ENCODE measurements around the gene DCTD. TPM values are rescaled to one million over a fixed set of nuclear protein-coding genes. Genes with fewer than 3 reads are reported as not detected.

The DCTD gene
- total RNA-seq, 1 experiment from 2014 or later, result 100 TPM

DNA sequence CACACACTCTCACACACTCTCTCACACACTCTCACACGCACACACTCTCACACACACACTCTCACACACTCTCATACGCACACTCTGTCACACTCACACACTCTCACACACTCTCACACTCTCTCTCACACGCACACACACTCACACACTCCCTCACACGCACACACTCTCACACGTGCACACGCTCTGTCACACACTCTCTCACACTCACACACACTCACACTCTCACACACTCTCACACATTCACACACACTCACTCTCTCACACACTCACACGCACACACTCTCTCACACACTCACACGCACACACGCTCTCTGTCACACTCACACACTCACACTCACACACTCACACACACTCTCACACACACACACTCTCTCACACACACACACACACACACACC, 43.0 kb upstream of the DCTD start:
- Histone ChIP-seq H2BK120ac (ENCODE audit: low read depth, low read length, poor library complexity, severe bottlenecking) (no peak overlapping the region), H2AK5ac (ENCODE audit: insufficient read length, low read length) (no peak overlapping the region), H2BK20ac (ENCODE audit: low read depth, low read length, poor library complexity, severe bottlenecking) (no peak overlapping the region), H2BK5ac (ENCODE audit: insufficient read length, low read length) (no peak overlapping the region), H3K79me2 (ENCODE audit: insufficient read depth, low read length) (no peaks in the 10 kb centered on the region), H4K20me1 (ENCODE audit: control insufficient read depth, insufficient read depth, insufficient read length) (no peaks in the 10 kb centered on the region), H3K79me1 (ENCODE audit: insufficient read depth, low read depth, low read length, poor library complexity, severe bottlenecking) (no peaks in the 10 kb centered on the region), H4K91ac (ENCODE audit: insufficient read length, low read depth, low read length) (no peak overlapping the region), H3K27ac (ENCODE audit: insufficient read length, low read depth, low read length) (no peak overlapping the region), H3K56ac (ENCODE audit: insufficient read length, low read depth, low read length) (no peak overlapping the region), H2BK12ac (ENCODE audit: insufficient read length, low read depth, low read length) (no peak overlapping the region), H2BK15ac (ENCODE audit: low read depth, low read length) (no peak overlapping the region), H3K23ac (ENCODE audit: insufficient read length, low read depth, low read length) (no peak overlapping the region), H3K4me1 (ENCODE audit: insufficient read depth, low read length) (no peaks in the 10 kb centered on the region), H3K4me2 (ENCODE audit: insufficient read depth, insufficient read length, low read length) (no peak overlapping the region), H3T11ph (ENCODE audit: low read length) (no peak overlapping the region), H3K23me2 (ENCODE audit: insufficient read length, low read depth, low read length, poor library complexity, severe bottlenecking) (no peaks in the 10 kb centered on the region), H3K9ac (ENCODE audit: extremely low read depth, insufficient read length, low read length) (no peak overlapping the region), H3K14ac (ENCODE audit: insufficient read depth, low read length) (no peak overlapping the region), H3K4ac (ENCODE audit: low read depth, low read length) (no peak overlapping the region), H2AFZ (ENCODE audit: low read length) (no peak overlapping the region), H4K5ac (ENCODE audit: insufficient read length, low read depth, low read length) (peak overlapping the region; percentile 20), H3K27me3 (ENCODE audit: insufficient read depth, low read length) (no peaks in the 10 kb centered on the region), H3K9me3 (ENCODE audit: control insufficient read depth, low read depth, low read length) (no peaks in the 10 kb centered on the region), H4K8ac (replicated peaks; ENCODE audit: insufficient read length, low read depth, low read length) (peak overlapping the region; percentile 46), H3K18ac (ENCODE audit: insufficient read length, low read depth, low read length) (no peak overlapping the region)
- no peaks in the 10 kb centered on the region for H3K4me1 Mint-ChIP-seq
- H3K36me3 Mint-ChIP-seq (ENCODE audit: insufficient read depth in 1 of 3, low read depth in 3 of 3), result peaks cover 0 to 6% (median 3%) of the 10 kb centered on the region in 3 experiments; a peak in 3 of 7 replicates
- no peak overlapping the region for H3K4me3 Mint-ChIP-seq
- no peaks in the 10 kb centered on the region for H3K27me3 Mint-ChIP-seq (ENCODE audit: low read depth)
- TF ChIP-seq, protein P1, sequence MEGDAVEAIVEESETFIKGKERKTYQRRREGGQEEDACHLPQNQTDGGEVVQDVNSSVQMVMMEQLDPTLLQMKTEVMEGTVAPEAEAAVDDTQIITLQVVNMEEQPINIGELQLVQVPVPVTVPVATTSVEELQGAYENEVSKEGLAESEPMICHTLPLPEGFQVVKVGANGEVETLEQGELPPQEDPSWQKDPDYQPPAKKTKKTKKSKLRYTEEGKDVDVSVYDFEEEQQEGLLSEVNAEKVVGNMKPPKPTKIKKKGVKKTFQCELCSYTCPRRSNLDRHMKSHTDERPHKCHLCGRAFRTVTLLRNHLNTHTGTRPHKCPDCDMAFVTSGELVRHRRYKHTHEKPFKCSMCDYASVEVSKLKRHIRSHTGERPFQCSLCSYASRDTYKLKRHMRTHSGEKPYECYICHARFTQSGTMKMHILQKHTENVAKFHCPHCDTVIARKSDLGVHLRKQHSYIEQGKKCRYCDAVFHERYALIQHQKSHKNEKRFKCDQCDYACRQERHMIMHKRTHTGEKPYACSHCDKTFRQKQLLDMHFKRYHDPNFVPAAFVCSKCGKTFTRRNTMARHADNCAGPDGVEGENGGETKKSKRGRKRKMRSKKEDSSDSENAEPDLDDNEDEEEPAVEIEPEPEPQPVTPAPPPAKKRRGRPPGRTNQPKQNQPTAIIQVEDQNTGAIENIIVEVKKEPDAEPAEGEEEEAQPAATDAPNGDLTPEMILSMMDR (conservative IDR thresholded peaks at IDR 0.05), result no peak
- H3K9me3 Mint-ChIP-seq, result peaks cover 11 to 16% of the 10 kb centered on the region in 2 experiments; a peak in 4 of 5 replicates
- H3K27ac Mint-ChIP-seq, result no peak overlapping the region
- 100% methylated on average over 9 of the region's 9 CpGs for WGBS (ENCODE audit: extremely low coverage, insufficient read length, low lambda C conversion rate)
- DNase-seq, result no peak
